ENCODE data around the gene CFAP100. TPM values are rescaled to one million over a fixed set of nuclear protein-coding genes. Genes with fewer than 3 reads are reported as not detected.

The CFAP100 gene
- total RNA-seq, 3 donors from 2014 or later: not detected

- no peak for DNase-seq
Observed at GRCh38 chr3:126381966-126382365, 12.7 kb upstream of the CFAP100 start.

GRCh38 chr3:126389112-126389793 lies 5.5 kb upstream of the CFAP100 start:
- Histone ChIP-seq H3K4me1 (ENCODE audit: low read depth) (peaks cover 2% of the 10 kb centered on the region), H3K9me3 (no peaks in the 10 kb centered on the region), H3K4me3 (no peak overlapping the region), H3K36me3 (ENCODE audit: low read depth) (no peaks in the 10 kb centered on the region)
- peak; percentile 98 for ATAC-seq
- intact Hi-C loops (cut with DNase I, micrococcal nuclease): no loop called here
- peak; percentile 85 to 89 (median 88) for DNase-seq
- TF ChIP-seq CTCF (IDR thresholded peaks at IDR 0.05): peak; percentile 85

More at GRCh38 chr3:126381966-126382365, 12.7 kb upstream of the CFAP100 start:
- intact Hi-C loops (cut with DNase I, micrococcal nuclease): no loop called here
- TF ChIP-seq CTCF (IDR thresholded peaks at IDR 0.05): no peak
- no peaks in the 10 kb centered on the region for H3K36me3 ChIP-seq (ENCODE audit: low read depth)
- H3K9me3 ChIP-seq: no peaks in the 10 kb centered on the region
- H3K4me1 ChIP-seq (ENCODE audit: low read depth): no peaks in the 10 kb centered on the region
- no peak for ATAC-seq
- H3K4me3 ChIP-seq: no peak overlapping the region

GRCh38 chr3:126389794-126390146 lies 4.9 kb upstream of the CFAP100 start:
- Histone ChIP-seq H3K4me3 (no peak overlapping the region), H3K36me3 (ENCODE audit: low read depth) (no peaks in the 10 kb centered on the region), H3K9me3 (no peaks in the 10 kb centered on the region), H3K4me1 (ENCODE audit: low read depth) (peaks cover 2% of the 10 kb centered on the region)
- no peak for ATAC-seq
- DNase-seq: no peak
- no peak for TF ChIP-seq CTCF (IDR thresholded peaks at IDR 0.05)
- intact Hi-C loops (cut with DNase I, micrococcal nuclease): loop anchor here (5.0 to 10.0 kb wide), 3 partner anchors 132 to 255 kb away; no protein-coding TSS in a partner anchor

- H3K4me1 ChIP-seq (ENCODE audit: low read depth): peaks cover 2% of the 10 kb centered on the region
- DNase-seq (no peak), ATAC-seq (no peak)
- TF ChIP-seq CTCF (IDR thresholded peaks at IDR 0.05): no peak
- H3K4me3 ChIP-seq: no peak overlapping the region
- no peaks in the 10 kb centered on the region for H3K9me3 ChIP-seq
- intact Hi-C loops (cut with DNase I, micrococcal nuclease): loop anchor here (5.0 to 10.0 kb wide), 3 partner anchors 133 to 255 kb away; no protein-coding TSS in a partner anchor
- no peaks in the 10 kb centered on the region for H3K36me3 ChIP-seq (ENCODE audit: low read depth)
Observed at GRCh38 chr3:126390201-126390600, 4.5 kb upstream of the CFAP100 start.

GRCh38 chr3:126390751-126391150 lies 4.0 kb upstream of the CFAP100 start:
- no peak for TF ChIP-seq CTCF (IDR thresholded peaks at IDR 0.05)
- Histone ChIP-seq H3K4me3 (no peak overlapping the region), H3K4me1 (ENCODE audit: low read depth) (peaks cover 2% of the 10 kb centered on the region), H3K36me3 (ENCODE audit: low read depth) (no peaks in the 10 kb centered on the region), H3K9me3 (no peaks in the 10 kb centered on the region)
- ATAC-seq (no peak), DNase-seq (no peak)
- intact Hi-C loops (cut with DNase I, micrococcal nuclease): loop anchor here (5.0 to 10.0 kb wide), 3 partner anchors 133 to 256 kb away; no protein-coding TSS in a partner anchor

Data from mucosa of descending colon (tissue), 3 donors.